ENCODE results near the gene VEPH1.

Gene VEPH1

GRCh38 chr3:157311633-157312375 lies 191.4 kb downstream of the VEPH1 start:
- H3K4me3 ChIP-seq (ENCODE audit: low read depth, low read length): no peak overlapping the region
- TF ChIP-seq CTCF (IDR thresholded peaks at IDR 0.05; ENCODE audit: insufficient read depth, low read length, missing control alignments): no peak
- ChIA-PET CTCF (interaction anchor here (1.2 kb wide), 1 partner anchor 17 kb away, joined by 5 read pairs; no protein-coding TSS in a partner anchor), POLR2A (no interaction called here)
- peak; percentile 94 for DNase-seq (ENCODE audit: low read depth, low spot score)

GRCh38 chr3:157310329-157311052 lies 192.7 kb downstream of the VEPH1 start:
- DNase-seq (ENCODE audit: low read depth, low spot score): no peak
- CTCF ChIA-PET: no interaction called here
- POLR2A ChIA-PET: no interaction called here
- TF ChIP-seq CTCF (IDR thresholded peaks at IDR 0.05; ENCODE audit: insufficient read depth, low read length, missing control alignments): no peak
- H3K4me3 ChIP-seq (ENCODE audit: low read depth, low read length): no peak overlapping the region

- ChIA-PET POLR2A (no interaction called here), CTCF (interaction anchor here (1.2 kb wide), 1 partner anchor 67 kb away, joined by 3 read pairs; no protein-coding TSS in a partner anchor)
- no peak overlapping the region for H3K4me3 ChIP-seq (ENCODE audit: low read depth, low read length)
- DNase-seq (ENCODE audit: low read depth, low spot score): no peak
- no peak for TF ChIP-seq CTCF (IDR thresholded peaks at IDR 0.05; ENCODE audit: insufficient read depth, low read length, missing control alignments)
Measured at GRCh38 chr3:157306502-157306901, 196.7 kb downstream of the VEPH1 start.

- ChIA-PET CTCF (no interaction called here), POLR2A (no interaction called here)
- no peak for TF ChIP-seq CTCF (IDR thresholded peaks at IDR 0.05; ENCODE audit: insufficient read depth, low read length, missing control alignments)
- no peak overlapping the region for H3K4me3 ChIP-seq (ENCODE audit: low read depth, low read length)
- no peak for DNase-seq (ENCODE audit: low read depth, low spot score)
Measured at GRCh38 chr3:157305392-157305791, 197.8 kb downstream of the VEPH1 start.

- no peak for TF ChIP-seq CTCF (IDR thresholded peaks at IDR 0.05; ENCODE audit: insufficient read depth, low read length, missing control alignments)
- CTCF ChIA-PET: interaction anchor here (1.2 kb wide), 1 partner anchor 180 kb away, joined by 3 read pairs; no protein-coding TSS in a partner anchor
- no peak for DNase-seq (ENCODE audit: low read depth, low spot score)
- no peak overlapping the region for H3K4me3 ChIP-seq (ENCODE audit: low read depth, low read length)
- POLR2A ChIA-PET: no interaction called here
Measured at GRCh38 chr3:157301755-157302154, 201.5 kb downstream of the VEPH1 start.

GRCh38 chr3:157300981-157301663 lies 202.1 kb downstream of the VEPH1 start:
- H3K4me3 ChIP-seq (ENCODE audit: low read depth, low read length): no peak overlapping the region
- POLR2A ChIA-PET: no interaction called here
- no peak for TF ChIP-seq CTCF (IDR thresholded peaks at IDR 0.05; ENCODE audit: insufficient read depth, low read length, missing control alignments)
- DNase-seq (ENCODE audit: low read depth, low spot score): no peak
- CTCF ChIA-PET: interaction anchor here (1.2 kb wide), 1 partner anchor 180 kb away, joined by 3 read pairs; no protein-coding TSS in a partner anchor

All from AG04449 (cell line).